HG02759 (cell line): ENCODE results near the gene ARL2.

Experiments
- ATAC-seq: cut with Tn5 transposase; IDR thresholded peaks from one replicate; pipeline ENCODE4 v1.9.1; 2021; ENCODE audit warnings: mild to moderate bottlenecking, moderate library complexity; ENCODE audit not compliant: unreplicated experiment

ARL2 gene

DNA sequence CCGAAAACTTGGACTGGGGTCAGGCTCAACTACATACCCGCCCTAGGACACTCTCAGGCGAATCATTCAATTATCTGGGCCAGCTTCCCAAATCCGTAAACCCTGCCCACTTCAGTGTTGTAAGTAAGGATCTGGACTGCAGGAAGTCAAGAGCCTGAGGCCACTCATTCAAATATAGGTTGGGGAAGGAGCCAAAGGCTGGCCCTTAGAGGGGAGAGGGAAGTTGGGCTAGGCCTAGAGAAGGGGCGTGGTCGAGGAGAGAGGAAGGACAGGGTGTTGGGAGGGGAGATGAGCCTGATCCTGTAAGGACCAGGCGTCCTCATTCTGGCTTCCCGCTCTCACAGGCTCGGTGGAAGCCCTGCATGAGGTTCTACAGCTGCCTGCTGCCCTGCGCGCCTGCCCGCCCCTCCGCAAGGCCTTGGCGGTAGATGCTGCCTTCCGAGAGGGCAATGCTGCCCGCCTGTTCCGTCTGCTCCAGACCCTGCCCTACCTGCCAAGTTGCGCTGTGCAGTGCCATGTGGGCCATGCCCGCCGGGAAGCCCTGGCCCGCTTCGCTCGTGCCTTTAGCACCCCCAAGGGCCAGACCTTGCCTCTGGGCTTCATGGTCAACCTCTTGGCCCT is 30.0 kb downstream of the ARL2 start:
- no peak for ATAC-seq

DNA sequence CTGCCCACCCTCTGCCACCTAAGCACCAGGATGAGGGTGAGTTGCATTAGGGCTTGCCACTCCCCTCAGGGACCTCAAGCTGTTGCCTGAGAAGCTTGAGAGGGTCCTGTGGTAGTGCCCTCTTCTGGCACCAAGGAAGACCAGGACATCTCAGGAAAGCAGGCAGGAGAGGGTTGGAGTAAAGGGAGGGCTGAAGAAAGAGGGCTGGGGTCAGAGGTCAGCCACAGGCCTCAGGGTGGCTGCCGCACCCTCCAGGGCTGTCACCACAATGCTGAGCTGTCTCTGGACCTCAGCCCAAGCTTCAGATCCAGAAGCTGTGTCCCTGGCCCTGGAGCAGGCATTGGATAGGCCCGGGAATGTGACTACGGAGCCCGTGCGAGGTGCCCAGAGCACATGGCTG is 31.1 kb downstream of the ARL2 start:
- ATAC-seq = no peak

DNA sequence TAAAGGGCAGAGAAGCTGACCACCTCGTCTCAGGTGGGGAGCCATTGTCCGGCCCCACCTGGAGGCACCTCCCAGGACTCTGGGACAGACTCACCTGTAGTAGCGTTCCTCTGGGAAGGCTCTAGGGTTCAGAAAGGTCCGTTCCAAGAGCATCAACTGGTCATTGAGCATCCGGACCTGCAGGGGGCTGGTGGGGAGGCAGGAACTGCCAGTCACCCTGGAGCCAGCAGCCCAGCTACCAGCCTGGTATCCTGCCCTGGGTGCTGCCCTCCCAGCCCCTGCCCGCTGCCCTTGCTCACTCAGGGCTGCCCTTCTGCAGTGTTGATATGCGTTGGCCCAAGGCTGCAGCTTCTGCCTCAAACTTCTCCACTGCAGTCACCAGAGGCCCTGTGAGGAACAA is 31.8 kb downstream of the ARL2 start:
- ATAC-seq = no peak

GRCh38 chr11:65047581-65048422 is 33.8 kb downstream of the ARL2 start:
- no peak for ATAC-seq

DNA sequence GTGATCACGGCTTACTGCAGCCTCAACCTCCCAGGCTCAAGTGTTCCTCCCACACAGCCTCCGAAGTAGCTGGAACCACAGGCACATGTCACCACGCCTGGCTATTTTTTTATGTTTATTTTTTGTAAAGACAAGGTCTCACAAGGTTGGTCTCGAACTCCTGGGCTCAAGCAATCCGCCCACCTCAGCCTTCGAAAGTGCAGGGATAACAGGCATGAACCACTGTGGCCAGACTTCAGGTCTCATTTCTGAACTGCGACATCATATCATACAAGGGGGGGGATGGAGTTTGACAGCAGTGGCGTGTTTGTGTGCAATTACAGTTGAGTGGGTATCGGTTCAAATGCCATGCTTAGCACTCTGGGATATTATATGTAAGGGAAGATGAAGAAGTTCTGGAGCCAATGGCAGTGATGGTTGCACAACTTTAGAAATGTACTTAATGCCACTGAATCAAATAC is 37.5 kb downstream of the ARL2 start:
- no peak for ATAC-seq

GRCh38 chr11:65053827-65054508 is 40.0 kb downstream of the ARL2 start:
- ATAC-seq = no peak

DNA sequence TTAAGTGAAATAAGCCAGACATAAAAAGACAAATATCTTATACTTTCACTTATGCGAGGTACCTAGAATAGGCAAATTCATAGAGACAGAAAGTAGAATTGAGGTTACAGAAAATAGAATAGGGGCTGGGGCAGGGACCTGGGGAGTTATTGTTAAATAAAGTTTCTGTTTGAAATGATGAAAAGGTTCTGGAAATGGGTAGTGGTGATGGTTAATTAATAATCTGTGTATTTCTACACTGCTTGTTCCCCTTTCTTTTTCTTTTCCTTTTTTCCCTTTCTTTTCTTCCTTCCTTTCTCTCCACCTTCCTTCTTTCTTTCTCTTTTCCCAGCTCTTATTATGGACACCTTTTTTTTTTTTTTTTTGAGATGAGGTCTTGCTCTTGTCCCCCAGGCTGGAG is 41.6 kb downstream of the ARL2 start:
- no peak for ATAC-seq

GRCh38 chr11:65056999-65057398 is 43.0 kb downstream of the ARL2 start:
- no peak for ATAC-seq

GRCh38 chr11:65057526-65057925 is 43.6 kb downstream of the ARL2 start:
- ATAC-seq = no peak

DNA sequence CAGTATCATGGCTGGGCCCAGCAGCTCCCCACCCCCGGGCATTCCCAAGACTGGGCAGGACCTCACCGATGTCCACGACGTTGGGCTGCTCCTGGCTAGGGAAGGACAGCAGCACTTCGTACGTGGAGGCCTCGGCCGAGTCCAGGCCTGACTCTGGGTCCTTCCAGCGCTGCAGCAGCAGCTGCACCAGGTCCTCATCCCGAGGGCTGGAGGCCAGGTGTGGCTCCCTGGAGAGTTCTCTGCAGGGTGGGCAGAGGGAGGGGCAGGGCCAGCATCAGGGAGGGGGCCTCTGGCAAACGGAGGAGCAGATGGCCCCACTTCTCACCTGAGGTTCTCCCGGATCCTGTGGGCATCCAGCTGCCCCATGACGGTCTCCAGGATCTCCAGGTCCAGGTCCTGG is 44.1 kb downstream of the ARL2 start:
- no peak for ATAC-seq

DNA sequence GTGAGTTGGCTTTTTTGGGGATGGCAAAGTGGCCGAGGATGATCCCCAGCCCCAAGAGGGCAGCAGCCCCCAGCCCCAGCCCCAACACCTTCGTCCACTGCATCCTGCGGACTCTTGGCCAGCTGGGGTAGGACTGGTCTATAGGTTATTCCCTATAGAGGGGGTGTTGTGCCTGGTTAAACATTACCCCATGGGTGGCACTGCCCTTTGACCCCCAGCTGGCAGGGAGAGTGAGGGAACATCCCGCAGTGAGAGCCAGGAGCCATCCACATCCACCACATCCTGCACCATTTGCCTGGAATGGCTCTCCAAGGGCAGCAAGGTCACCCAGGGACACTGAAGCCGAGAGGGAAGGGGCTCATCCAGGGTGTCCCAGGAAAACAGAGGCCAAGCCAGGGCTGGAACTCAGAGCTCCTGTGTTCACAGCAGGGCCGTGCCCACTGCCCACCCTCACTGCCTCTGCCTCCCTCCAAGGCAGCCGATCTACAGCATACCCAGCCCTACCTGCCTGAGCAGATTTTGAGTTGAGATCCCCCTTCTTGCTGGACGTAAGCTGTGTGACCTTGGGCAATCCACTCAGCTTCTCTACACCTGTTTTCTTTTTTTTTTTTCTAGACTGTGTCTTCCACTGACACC is 44.6 kb downstream of the ARL2 start, which contains the start of gene NAALADL1:
Gene NAALADL1 (minus strand): TSS at position 135 of the 636 bp plus-strand sequence. CDS start 32 bp downstream, at position 103.
- ATAC-seq = no peak

DNA sequence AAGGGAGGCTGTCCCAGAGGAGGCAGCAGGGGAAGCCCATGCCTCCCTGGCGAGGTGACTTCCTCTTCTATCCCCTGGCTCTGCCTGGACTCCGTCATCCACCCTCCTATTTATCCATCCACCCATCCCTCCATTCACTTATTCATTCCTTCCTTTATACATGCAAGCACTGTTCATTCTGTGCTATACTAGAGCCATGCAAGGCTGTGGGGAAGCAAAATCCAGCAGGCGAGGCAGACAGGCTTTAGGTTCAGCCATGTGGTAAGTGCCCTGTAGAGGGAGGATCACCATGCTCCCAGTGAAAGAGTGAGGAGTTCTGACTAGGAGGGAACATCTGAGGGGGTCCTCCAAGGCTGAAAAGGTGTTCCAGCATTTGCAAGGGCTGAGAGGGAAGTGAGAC is 45.6 kb downstream of the ARL2 start:
- ATAC-seq = no peak

GRCh38 chr11:65059959-65060824 is 46.2 kb downstream of the ARL2 start:
- no peak for ATAC-seq

- ATAC-seq = no peak
These were observed 47.0 kb downstream of the ARL2 start for GRCh38 chr11:65060913-65061408.

DNA sequence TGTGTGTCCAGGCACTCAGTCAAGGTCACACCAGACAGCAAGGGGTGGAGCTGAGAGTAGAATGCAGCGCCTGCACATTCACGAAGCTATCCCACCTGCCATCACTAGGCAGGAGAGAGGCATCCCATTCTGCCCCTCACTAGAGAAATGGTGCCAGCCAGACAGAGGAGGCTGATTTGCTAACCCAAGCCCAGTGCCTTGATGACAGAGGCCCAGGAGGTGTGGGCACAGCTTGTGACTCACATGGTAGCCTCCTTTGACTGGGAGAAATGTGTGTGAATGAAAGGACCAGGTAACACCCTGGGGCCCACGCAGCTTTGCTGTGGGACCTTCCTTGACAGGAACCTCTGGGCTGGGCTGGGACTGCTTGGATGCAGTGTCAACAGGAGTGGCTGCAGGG is 49.6 kb downstream of the ARL2 start:
- ATAC-seq = no peak

GRCh38 chr11:65064847-65065240 is 50.9 kb downstream of the ARL2 start:
- ATAC-seq = no peak

DNA sequence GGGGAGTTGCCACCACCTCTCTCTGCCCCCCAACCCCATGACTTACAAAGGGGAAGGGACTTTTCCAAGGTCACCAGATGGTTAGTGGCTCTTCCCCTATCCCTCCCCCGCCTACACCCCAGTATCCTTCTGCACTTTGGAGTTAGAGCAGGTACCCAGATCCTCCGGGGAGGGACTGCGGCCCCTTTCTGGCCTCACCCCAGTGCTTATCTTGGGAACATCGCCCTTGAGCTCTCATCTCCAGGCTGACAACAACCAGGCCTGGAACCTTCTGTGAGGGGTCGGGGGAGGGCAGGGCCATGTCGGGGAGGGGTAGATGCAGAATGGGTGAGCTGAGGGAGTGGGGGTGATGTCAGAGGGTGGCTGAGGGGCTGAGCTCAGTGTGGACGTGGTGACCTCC is 51.9 kb downstream of the ARL2 start:
- no peak for ATAC-seq

DNA sequence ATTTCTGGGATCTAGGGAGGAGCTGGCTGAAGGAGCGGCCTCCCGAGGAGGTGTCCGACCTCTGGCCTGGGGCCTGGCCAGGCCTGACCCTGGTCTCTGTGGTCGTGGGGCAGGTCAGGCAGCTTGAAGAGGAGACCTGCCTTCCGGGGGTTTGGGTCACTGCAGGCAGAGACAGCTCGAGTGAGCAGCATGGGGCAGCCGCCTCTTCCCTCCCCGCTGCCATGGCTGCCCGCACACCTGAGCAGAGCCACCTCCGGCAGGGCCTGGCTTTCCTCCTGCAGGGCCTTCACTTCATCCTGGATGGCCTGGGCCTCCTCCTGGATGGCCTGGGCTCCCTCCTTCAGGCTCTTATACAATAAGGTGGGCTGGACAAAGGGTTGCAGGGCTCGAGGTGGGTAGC is 52.4 kb downstream of the ARL2 start:
- ATAC-seq = no peak

DNA sequence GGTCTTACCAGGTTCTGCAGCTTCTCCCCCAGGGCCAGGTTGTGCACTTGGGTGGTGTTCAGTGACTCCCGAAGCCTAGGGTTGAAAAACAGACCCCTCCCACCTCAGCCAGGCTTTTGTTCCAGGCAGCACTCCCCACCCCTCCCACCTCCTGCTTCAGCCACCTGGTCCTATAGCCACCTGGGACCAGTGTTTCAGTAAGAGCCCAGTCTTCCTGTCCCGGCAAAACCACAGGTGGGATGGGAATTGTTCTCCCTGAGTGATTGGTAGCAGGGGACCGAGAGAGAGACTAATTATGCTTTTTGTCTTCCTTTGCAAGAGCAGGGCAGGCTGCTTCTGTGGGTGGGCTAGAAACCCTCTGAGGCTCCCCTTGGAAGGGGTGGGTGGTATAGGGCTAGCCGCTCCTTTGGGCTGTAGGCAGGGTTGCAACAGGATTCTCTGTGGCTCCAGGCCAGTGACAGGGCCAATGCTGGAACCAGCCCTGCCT is 52.9 kb downstream of the ARL2 start:
- no peak for ATAC-seq

DNA sequence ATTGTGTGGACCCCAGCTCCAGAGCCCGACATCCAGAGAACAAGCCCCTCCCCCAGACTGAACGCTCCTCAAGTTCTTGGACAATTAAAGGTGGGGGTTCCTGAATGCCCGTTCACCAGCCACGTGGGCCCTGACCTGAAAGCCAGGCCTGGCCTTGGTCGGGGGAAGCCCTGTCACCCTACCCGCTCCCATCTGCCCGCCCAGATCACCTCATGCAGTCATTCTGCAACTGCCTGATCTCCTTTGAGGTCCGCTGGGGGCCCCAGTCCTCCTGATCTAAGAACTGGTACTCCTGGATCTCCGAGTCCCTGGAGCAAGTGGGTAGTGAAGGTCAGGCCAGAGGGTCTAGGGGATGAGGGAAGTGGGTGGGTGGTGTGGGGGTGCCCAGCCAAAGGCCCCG is 53.5 kb downstream of the ARL2 start:
- no peak for ATAC-seq
